ENCODE measurements around the gene RNF167.

RNF167 gene

GRCh38 chr17:4953451-4953961, 13.4 kb downstream of the RNF167 start:
- no peak for DNase-seq (ENCODE audit: low read depth in 2 of 2)

DNA sequence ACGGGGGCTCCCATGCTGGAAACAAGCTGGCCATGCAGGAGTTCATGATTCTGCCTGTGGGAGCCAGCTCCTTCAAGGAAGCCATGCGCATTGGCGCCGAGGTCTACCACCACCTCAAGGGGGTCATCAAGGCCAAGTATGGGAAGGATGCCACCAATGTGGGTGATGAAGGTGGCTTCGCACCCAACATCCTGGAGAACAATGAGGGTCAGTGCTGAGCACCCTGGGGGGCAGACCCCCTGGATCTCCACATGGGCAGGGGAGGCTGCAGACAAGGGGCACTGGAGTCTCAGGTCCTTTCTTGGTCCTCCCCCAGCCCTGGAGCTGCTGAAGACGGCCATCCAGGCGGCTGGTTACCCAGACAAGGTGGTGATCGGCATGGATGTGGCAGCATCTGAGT, 15.0 kb downstream of the RNF167 start:
- no peak for DNase-seq (ENCODE audit: low read depth in 2 of 2)

- no peak for DNase-seq (ENCODE audit: low read depth in 2 of 2)
Observed at GRCh38 chr17:4956493-4957061, 16.5 kb downstream of the RNF167 start.

GRCh38 chr17:4958102-4958501, 18.0 kb downstream of the RNF167 start:
- no peak for DNase-seq (ENCODE audit: low read depth in 2 of 2)

DNA sequence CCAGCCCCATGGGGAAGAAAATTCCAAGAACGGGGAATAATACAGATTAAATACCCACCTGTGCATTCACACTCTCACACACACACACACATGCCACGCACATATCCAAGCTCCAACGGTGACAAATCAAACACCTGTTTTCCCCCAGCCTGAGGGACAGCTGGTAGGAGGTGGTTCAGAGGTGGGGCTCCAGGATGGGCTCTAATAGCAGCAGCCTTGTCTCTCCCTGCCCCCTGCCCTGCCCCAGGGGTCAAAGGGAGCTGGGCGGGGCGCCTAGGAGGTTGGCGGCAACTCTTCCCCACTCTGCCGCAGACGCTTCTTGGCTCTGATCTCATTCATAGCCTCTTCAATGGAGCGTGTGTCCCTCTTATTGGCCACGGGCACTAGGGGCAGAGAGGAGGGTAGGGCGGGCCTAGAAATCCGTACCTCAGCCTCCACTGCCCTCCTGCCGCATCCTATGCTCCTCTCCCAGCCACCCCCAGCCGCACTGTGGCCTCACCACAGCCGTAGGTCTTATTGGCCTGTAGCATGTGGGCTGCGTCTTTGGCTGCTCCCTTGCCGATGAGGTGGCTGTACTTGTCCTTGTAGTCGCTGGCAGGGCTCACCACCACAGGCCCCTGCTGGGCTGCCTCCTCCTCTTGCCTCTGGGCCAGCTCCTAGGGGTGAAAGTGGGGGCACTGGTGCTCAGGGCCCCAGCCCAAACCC, 19.3 kb downstream of the RNF167 start:
- DNase-seq (ENCODE audit: low read depth in 2 of 2) = no peak

DNA sequence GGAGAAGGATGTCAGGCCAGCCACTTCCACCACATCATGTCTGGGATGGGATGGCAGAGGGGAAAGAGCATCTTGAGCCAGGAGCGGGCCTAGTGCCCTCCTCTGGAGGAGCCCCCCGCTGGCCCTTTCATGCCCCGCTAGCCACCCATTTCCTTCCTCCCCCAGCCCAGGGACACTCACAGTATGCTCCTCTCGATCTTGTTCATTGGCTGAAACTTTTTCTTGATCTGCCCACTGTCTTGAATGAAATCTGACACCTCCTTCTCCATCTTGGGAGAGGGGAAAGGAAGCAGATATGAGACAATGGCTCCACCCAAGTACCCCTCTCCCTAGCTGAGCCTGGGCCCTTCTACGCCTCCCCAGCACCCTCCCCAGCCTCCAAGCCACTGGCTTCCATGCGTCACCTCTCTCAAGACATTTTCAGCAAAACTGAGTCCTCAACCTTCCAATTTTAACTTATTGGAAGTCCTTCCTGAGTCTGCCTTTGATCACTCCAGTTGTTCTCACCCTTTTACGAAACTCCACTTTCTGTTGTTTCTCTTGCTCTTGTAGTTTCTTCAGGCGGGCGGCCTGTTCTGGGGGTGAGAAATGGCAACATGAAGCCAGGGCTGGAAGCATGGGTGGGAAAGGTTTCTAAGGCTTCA, 20.3 kb downstream of the RNF167 start:
- no peak for DNase-seq (ENCODE audit: low read depth in 2 of 2)

GRCh38 chr17:4965311-4965986, 25.4 kb downstream of the RNF167 start:
- DNase-seq (ENCODE audit: low read depth in 2 of 2) = no peak

DNA sequence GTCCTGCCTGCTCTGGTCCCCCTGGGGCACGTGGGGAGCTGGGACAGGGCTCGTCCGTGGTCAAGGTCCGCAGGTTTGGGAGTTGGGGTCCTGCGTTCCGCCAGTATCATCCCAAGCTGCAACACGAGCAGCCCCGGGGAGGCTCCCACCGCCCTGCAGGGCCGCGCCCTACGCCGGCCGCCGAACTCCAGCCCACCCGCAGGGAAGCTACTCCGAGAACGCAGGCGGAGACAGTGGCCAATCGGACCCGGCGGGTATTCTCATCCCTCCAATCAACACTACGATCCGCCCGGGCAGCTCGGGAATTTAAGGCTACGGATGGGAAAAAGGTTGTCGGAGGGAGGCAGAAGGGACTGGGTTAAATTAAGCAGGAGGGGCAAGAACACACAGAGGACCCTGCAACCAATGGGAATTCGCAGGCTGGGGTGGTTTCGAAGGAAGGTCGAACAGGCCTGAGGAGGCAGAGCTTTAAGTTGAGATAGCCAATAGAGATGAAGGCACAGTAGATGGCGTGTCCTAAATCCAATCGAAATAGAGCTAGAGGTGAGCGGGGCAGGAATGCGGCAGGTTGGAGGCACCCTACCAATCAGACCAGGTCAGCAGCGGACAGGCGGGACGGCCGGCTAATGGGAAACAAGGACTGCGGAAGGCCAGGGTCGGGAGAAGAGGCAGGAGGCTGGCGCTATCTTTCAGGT, 26.9 kb downstream of the RNF167 start:
- DNase-seq (ENCODE audit: low read depth in 2 of 2) = peak; percentile 87

DNA sequence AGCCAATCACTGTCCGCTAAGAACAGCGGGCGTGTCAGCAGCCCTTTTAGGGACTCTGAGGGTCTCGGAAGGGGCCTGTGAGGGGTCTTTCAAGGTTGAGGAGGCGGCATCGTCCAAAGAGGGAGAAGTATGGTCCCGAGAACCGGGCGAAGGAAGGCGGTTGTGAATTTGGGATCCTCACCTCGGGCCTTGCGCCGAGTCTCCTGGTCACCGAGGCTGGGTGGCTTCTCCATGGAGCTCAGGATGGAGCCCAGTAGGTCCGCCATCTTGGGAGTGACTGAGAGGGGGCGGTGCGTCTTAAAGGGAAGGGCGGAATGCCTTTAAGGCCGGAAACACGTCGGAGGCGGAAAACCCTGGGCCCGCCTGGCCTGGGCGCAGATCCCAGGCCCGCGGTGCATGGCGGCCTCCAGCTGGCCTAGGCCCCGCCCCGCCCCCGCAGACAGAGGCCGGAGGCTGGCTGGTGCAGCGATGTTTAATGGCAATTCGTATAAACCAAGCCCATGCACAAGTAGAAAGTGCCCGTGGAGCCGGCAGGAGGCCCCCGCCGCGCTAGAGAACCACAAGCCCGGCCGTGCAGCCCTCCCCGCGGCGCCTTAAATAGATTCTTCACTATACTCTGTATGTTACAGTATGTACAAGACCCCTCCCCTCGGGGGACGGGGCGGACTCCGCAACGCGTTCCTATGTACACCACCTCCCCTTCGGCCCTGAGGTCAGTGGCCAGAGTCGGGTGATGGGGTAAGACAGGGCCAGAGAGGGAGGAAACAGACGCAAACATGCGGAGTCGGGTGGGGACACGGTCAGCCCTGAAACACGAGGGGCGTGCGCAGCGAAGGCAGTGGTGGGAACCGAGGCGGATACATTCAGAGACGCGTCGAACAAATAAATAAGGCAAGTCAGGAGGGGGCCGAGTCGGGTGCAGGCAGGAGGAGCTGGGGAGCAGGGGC, 27.7 kb downstream of the RNF167 start, which contains the start of gene SPAG7:
Gene SPAG7, minus strand, starts transcription at position 279 of the 947 bp plus-strand sequence. Its CDS starts 13 bp downstream, at position 266.
- peak; percentile 86 to 88 for DNase-seq (ENCODE audit: low read depth in 2 of 2)

DNA sequence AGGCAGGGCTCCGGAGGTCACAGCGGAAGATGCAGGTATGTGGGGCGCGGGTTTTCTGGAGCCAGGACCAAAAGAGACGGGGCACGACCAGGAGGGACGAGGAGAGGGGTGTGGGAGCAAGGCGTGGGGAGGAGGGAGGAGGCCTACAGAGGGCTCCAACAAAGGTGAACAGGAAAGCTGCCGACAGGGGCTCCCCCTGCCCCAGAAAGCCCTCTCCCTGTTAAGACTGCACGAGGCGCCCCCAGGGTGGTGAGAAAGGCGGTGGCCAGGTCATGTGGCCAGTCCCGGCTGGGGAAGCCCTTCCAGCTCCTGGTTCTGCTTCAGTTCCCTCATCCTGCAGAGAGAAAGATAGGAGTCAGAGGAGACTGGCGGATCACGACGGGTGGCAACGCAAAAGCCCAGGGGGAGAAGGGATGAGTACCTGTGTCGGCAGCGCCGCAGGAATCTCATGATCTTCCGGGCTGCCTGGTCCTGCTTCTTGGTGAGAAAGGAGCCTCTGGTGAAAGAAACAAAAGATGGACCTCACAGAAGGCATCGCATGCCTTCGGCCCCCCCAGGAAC, 28.5 kb downstream of the RNF167 start:
- no peak for DNase-seq (ENCODE audit: low read depth in 2 of 2)

DNA sequence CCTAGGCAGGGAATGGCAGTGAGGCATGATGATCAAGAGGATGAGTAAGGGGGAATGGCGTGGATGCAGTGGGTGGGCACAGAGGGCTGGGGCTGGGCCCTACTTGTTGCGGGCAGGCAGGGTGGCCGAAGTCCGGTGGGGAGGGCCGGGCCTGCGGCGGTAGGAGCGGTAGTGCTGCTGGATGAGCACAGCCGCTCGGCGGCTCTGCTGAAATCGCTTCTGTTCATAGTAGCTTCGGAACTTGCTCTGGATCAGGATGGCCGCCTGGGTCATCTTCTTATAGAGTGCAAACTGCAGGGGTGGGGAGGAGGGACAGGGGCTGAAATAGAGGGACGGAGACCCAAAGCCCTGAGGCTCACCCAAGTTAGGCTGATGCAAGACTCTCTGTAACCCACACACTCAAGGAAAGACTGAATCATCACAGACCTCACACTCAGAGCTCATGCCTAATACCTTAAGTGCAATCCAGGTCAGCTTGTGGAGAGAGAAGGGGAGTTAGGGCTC, 29.0 kb downstream of the RNF167 start:
- DNase-seq (ENCODE audit: low read depth in 2 of 2) = peak in 1 of 2 donors; percentile 52

- peak in 1 of 2 donors; percentile 40 for DNase-seq (ENCODE audit: low read depth in 2 of 2)
Observed at GRCh38 chr17:4969551-4970173, 29.6 kb downstream of the RNF167 start.

DNA sequence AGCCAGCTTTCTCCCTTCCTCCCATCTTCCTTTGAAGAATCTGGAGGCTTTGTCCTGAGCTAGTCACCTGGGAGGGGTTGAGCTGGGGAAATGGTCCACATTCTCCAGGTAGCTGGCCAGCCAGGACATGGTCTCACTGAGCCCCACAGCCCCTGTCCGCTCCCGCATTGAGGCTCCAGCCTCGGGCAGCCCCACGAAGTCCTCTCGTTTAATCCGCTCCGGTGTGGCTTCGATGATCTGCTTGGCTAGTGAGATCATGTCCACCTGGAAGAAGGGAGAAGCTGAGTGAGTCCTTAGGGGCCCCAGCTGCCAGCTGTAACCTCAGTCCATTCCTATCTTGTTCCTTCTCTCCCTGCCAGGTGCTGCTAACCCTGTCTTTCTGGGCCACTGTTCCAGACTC, 30.2 kb downstream of the RNF167 start:
- DNase-seq (ENCODE audit: low read depth in 2 of 2) = no peak

DNA sequence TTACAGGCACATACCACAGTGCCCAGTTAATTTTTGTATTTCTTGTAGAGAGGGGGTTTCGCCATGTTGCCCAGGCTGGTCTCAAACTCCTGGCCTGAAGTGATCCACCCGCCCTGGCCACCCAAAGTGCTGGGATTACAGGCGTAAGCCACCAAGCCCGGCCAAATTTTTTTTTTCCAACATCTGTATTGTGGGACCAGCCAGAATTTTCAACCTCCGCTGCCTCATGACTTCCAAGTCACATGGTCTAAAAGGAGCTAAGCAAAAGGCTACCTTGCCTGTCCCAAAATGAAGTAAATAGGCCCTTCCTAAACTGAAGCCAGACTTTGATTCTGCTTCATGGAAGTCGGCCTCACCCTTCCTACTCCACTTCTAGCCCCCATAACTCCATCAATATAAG, 31.8 kb downstream of the RNF167 start:
- no peak for DNase-seq (ENCODE audit: low read depth in 2 of 2)

DNA sequence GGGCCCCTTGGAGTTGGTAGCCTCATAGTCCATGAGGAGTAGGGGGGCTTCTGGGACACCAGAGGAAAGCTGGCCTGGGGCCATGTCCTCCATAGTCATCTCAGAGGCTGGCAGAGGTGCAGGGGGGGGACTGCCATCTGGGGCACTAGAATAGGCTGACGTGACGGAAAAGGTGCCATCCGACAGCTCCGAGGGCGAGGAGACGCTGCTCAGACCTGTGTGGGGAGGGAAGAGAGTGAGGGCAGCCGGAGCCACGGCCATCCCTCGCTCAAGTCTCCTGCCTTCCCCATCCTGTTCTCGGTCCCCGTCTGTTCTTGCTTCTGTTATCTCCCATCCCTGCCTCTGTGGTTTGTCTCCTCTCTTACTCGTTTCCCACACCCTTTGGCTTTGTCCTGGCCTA, 32.3 kb downstream of the RNF167 start:
- no peak for DNase-seq (ENCODE audit: low read depth in 2 of 2)

GRCh38 chr17:4972752-4973151, 32.7 kb downstream of the RNF167 start:
- DNase-seq (ENCODE audit: low read depth in 2 of 2) = no peak

- no peak for DNase-seq (ENCODE audit: low read depth in 2 of 2)
Observed at GRCh38 chr17:4973256-4974114, 33.4 kb downstream of the RNF167 start.

DNA sequence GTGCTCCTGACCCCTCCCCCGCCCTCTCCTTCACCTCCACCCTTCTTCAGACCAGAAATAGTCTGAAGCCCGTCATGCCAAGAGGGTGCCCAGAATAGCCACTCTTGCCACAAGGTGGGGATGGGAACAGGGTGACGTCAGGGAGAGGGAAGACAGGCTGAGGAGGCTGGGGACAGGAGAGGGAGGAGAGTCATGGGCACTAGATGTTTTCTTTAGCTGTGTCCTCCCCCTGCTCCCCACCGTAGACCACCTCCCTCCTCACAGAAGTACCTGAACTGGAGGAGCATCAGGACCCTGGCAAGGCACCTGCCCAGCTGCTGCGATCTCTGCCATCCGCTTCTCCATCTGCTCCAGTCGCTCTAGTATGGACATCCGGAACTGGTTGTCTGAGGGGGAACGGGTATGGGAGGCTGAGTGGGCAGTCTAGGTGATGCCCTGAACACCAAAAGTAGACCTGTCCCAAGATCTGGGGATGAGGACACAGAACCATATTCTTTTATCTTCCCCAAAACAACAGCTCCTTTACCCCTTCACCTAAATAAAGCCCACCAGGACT, 34.1 kb downstream of the RNF167 start:
- DNase-seq (ENCODE audit: low read depth in 2 of 2) = no peak

Data from stimulated activated CD8-positive, alpha-beta memory T cell treated with anti-CD3 and anti-CD28 coated beads, Interleukin-15, amount 100 ng/mL, for 48 hours (primary cell).